G401.6 (cell line): Measurements from ENCODE around the gene KANSL1L.

ENCODE experiments used
- FAIRE-seq: peaks from 2 replicates; lab custom pipeline; 2012; peaks lifted over from hg19 to GRCh38; lab: Jason Lieb, UNC

Gene KANSL1L

DNA sequence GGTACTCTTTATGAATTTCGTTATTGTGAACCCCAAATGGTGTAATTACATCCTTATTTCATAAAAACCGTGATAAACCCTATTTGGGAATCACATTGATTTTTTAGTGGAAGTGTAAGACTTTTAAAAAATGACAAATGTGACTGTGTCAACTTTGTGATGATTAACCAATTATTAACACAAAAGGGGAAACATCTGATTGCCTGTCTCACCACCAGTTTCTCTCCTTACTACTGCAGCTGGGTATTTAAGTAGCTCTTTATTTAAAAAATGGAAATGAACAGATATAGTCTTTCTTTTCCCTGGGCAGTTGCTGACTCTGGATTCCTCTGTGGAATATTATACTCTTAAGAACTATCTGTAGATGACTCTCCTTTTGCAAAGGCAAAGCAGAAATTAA, 180.4 kb downstream of the KANSL1L start:
- no peak for FAIRE-seq

DNA sequence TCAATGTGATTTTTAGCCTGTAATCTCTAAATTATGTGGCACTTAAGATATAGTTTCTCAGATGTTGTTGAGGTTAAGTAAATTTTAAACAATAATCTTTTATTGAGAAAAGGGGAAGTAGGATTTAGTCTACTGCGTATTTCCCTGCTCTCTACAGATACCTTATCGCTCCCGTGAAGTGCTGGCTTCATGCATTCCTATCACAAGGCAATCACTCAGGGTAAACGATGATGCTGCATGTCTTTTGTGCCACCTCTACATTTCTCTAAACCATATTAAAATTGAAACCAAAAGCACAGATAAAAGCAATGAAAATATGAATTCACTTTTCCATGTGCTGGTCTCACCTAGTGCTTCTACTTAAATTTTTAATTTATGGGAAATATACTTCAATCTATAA, 183.2 kb downstream of the KANSL1L start:
- no peak for FAIRE-seq

DNA sequence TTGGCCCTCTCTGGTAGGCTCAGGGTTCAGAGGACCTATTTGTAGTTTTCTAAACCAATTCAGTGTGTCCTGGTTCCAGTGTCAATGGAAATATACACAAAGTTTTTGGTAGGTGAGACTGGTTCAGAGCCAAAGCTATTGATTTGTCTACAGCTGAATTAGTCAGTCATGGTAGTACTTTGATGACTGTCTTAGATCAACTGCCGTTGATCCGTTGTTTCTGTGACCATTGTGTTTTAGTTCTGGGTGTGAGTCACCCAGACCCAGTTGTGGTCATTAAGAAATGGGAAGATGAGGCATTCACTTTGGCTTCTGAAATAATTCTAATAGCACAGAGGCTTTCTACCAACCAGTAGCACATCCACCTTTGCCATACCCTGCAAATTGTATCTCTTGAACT, 184.8 kb downstream of the KANSL1L start:
- FAIRE-seq: no peak

DNA sequence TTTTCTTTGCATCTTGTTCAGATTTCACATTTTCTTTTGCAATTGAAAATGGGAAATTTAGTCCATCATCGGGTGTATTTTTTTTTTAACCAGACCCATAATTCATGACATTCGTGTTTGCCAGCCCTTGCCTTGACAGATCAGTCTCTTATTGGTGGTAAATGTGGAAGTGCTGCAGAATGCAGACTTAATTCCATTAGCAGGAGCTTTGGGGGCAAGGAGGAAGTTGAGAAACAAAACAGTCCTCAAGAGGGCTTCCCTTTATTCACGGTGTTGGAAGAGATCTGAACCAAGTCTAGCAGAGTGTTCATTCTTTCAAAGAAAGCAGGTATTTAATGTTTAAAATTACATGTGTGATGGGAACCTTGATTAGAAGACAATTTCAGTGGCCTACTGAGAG, 185.3 kb downstream of the KANSL1L start:
- no peak for FAIRE-seq

DNA sequence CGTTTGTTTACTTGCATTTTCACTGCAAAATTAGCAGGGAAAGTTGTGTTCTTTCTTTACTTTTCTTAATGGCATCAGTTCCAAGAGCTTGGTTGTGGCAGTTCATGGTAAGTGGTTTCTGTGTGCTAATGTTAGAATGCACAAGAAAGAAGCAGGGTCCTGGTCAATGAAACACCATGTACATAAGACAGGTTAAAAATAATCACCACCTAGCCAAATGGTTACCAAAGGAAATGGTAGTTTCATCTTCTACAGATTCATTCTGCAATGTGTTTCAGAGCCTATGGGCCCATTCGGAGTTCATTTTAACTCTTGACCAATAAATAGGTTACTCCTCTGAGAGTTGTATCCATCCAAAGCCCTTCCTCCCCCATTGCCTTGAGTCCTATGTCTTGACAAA, 186.9 kb downstream of the KANSL1L start:
- no peak for FAIRE-seq

DNA sequence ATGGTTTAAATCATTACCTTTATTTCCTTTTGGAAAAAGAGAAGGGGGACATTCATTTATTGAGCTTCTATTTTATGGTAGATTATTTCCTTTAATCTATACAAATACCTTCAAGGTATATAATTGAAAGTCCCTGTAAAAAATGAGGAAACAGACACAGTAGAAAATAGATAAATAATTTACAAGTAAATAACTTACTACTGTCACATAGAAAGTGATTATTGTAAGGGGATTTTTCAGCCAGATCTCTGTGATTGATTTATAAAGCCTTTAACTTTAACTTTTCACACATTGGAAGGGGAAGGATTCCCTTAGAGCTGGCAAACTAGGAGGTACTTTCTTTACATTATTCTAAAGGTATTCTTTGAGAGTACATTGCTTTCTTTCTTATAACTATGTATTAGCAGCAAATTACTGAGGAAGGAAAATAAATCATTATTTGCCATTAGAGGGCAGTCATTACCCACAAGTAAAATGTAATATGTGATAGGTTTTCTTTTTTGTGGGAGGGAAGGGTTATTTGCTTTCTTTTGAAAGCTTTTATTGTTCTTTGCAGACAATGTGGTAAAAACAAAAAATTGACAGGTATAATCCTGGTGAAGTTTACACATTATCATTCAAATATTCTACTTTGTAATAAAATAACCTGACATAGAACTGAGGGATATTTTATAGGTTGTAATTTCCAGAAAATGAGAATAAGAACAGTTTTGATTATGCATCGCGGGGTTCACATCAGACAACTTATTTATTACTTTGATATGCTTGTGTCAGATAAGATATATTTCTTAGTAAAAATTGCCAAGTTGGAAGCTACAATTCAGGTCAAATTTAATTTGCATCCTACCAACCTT, 193.6 kb downstream of the KANSL1L start:
- peak; percentile 93 for FAIRE-seq

DNA sequence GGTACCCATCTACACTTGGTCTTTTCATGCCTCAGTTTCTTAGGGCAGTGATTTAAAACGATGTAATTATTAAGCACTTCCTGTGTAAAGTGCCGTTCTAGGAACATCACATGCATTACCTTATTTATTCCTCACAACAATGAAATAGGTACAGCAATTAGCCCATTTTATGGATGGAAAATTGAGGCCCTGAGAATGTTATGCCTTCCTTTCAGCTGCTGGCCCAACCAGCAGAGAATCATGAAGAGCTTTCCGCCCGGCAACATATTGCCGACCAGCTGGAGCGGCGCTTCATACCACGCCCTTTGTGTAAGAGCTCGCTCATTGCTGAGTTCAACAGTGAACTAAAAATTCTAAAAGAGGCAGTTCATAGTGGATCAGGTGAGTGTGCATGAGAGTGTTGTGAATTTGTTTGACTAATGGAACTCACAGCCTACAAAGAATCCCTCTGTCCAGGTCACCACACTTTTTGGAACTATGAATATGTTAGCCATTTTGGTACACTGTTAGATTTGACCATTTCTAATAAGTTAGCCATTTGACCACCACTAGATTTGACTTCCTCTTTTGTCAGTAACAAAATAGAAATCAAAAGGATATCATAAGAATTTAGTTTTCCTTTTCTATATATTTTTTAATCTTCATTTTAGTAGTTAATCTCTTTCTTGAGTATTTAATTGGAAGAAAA, 194.4 kb downstream of the KANSL1L start:
- no peak for FAIRE-seq

DNA sequence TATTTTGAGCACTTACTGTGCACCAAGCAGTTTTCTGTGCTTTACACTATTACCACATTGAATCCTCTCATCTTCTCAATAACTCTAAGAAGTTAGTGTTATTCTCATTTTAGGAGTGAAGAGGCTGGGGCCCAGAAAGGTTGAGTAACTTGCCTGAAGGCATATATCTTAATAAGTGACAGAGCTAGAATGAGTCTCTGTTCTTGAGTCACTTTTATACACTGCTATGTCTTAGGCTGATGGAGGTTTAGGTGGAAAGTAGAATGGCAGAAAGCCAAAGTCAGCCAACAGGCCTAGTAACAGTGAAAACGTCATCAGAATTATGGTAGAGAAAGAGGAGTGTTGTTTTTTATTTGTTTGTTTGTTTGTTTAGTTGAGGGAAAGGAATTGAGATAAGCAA, 196.6 kb downstream of the KANSL1L start:
- no peak for FAIRE-seq

DNA sequence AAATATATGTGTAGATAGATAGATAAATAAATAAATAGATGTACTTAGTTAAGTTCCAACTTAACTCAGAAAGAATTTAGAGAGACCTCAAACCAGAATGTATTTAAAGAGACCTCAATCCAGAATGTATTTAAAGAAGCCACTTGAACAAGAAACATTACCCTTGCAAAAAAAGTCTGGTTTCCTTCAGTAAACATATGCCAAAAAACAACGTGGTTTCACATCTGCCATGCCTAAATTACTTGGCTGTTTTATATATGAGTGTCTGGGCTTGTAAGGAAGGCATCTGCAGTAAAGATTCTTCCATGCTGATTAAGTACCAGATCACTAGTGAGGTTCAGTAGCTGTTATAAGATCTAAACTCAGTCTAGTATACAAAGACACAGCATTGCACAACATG, 197.9 kb downstream of the KANSL1L start:
- FAIRE-seq: no peak
